AG09309 (cell line): ENCODE results near the gene TUBB4B.

ENCODE experiments used
- DNase-seq: peaks from one replicate; pipeline ENCODE4 v3.0.0-alpha.2; 2010; ENCODE audit warnings: low read depth
- H3K4me3 ChIP-seq: 2 replicates; pipeline ENCODE4 v1.5.1; 2011; ENCODE audit warnings: mild to moderate bottlenecking, low read depth, low read length, moderate library complexity; ENCODE audit not compliant: control insufficient read depth
- CTCF ChIP-seq: IDR thresholded peaks from 2 replicates; pipeline ENCODE4 v1.5.1; 2011; ENCODE audit warnings: mild to moderate bottlenecking, low read depth, low read length, inconsistent platforms; ENCODE audit not compliant: insufficient read depth, control insufficient read depth; ENCODE audit errors: missing control alignments

The TUBB4B gene

GRCh38 chr9:137194909-137195308 lies 46.2 kb upstream of the TUBB4B start:
- TF ChIP-seq CTCF: no peak
- H3K4me3 ChIP-seq: no peak overlapping the region
- DNase-seq: no peak

GRCh38 chr9:137195525-137196220 lies 45.4 kb upstream of the TUBB4B start:
- DNase-seq: no peak
- H3K4me3 ChIP-seq: no peak overlapping the region
- TF ChIP-seq CTCF: no peak

DNA sequence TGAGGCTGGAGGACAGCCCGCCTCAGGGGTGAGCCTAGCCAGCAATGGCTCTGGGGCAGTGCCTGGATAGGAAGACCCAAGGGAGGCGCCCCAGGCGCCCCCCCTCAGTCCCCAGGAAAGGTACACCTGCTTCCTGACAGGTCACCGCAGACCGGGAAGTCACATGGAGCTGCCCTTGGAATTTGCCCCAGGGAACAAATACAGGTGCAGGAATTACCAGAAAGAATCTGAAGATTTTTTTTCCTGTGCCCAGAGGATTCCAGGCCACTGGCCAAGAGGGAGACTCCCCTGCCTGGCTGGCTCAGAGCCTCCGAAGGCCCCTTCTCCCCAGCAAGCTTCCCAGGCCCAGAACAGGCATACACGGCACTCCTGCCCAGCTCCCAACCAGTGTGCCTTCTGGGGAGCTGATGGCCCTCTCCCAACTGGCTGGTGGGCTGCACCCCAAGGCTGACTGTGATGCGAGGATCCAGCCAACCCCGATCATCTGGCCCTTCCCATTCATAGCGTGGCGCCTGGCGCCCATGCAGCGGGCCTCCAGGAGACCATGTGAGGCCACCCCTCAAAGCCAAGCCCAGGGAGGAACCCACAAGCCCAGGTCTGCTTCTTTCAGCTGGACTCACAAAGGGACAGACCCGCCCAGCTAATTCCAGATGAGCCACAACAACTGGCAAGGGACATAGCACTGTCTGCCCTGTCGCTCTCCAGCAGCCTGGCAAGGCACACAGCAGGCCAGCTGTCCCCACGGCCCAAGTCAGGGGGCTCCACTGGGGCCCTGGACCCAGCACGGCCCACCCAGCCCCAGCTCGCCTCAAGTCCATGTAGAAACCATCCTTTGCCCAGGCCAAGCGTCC lies 42.8 kb upstream of the TUBB4B start:
- H3K4me3 ChIP-seq: peak overlapping the region; percentile 42
- no peak for TF ChIP-seq CTCF
- DNase-seq: no peak

- peak overlapping the region; percentile 42 for H3K4me3 ChIP-seq
- no peak for TF ChIP-seq CTCF
- DNase-seq: no peak
Measured at GRCh38 chr9:137198902-137199283, 42.2 kb upstream of the TUBB4B start.

GRCh38 chr9:137199411-137200121 lies 41.5 kb upstream of the TUBB4B start:
- no peak for DNase-seq
- no peak for TF ChIP-seq CTCF
- peak overlapping the region; percentile 42 for H3K4me3 ChIP-seq

DNA sequence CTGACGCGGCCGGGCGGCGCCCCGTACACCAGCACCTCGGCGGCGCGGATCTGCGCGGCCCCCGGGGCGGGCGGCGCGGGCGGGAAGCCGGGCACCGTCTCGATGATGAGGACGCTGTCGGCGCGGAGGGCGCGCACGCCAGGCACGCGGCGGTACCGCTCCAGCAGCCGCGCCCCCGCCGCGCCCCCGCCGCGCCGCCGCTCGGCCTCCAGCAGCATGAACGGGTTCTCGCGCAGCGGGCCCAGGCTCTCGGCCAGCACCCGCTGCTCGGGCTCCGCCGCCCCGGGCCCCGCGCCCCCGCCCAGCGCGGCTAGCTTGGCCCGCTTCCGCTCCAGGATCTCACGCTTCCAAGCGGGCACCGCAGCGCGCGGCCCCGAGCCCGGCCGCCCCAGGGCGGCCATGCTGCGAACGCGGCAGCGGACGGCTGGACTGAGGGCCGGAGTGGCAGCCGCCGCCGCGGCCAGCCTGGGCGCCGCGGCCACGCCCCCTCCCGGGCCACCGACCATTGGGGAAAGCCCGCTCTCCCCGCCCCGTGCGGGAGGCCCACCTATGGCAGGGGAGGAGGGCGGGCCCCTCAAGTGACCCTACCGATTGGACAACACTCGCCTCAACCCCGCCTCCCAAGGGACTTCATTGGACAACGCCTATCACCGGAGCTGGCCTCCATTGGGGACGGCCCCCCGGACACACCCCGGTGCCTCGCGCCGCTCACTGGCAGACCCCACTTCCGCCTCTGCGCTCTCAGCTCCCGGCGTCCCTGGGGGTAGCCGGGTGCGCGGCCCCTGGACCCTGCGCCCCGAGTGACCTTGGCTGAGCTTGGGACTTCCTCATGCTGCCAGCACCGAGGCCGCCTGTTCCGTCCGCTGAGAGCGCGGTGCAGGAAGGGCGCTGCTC lies 40.5 kb upstream of the TUBB4B start, which contains the start of gene TPRN:
TSS of gene TPRN (minus strand) at position 431 of the 894 bp plus-strand sequence. CDS start at position 401, 30 bp downstream.
- peak; percentile 91 for DNase-seq
- TF ChIP-seq CTCF: no peak
- peak within 1 kb of the TSS; percentile 57 for H3K4me3 ChIP-seq
